ENCODE data around the gene WASL. TPM values are rescaled to one million over a fixed set of nuclear protein-coding genes. Genes with fewer than 3 reads are reported as not detected.

The WASL gene
- total RNA-seq, 2 donors from 2014 or later: 38.1 to 58.1 TPM

GRCh38 chr7:123673137-123673732, 75.6 kb downstream of the WASL start:
- no peak for DNase-seq (ENCODE audit: low spot score)

GRCh38 chr7:123669485-123669884, 79.3 kb downstream of the WASL start:
- DNase-seq (ENCODE audit: low spot score): no peak
- intact Hi-C loops (cut with DNase I): no loop called here

More at GRCh38 chr7:123673137-123673732, 75.6 kb downstream of the WASL start:
- intact Hi-C loops (cut with DNase I): loop anchor here in 1 of 2 donors (10.0 kb wide), 1 partner anchor 192 kb away; no protein-coding TSS in a partner anchor

- intact Hi-C loops (cut with DNase I): no loop called here
Measured at GRCh38 chr7:123666492-123666891, 82.3 kb downstream of the WASL start.

GRCh38 chr7:123665896-123666295, 82.9 kb downstream of the WASL start:
- no peak for DNase-seq (ENCODE audit: low spot score)
- intact Hi-C loops (cut with DNase I): no loop called here

More at GRCh38 chr7:123666492-123666891, 82.3 kb downstream of the WASL start:
- DNase-seq (ENCODE audit: low spot score): no peak

- intact Hi-C loops (cut with DNase I): no loop called here
- DNase-seq (ENCODE audit: low spot score): no peak
Measured at GRCh38 chr7:123665157-123665556, 83.6 kb downstream of the WASL start.

- intact Hi-C loops (cut with DNase I): no loop called here
- DNase-seq (ENCODE audit: low spot score): no peak
Measured at GRCh38 chr7:123663200-123663599, 85.6 kb downstream of the WASL start.

- DNase-seq (ENCODE audit: low spot score): no peak
- intact Hi-C loops (cut with DNase I): no loop called here
Measured at GRCh38 chr7:123662755-123663154, 86.0 kb downstream of the WASL start.

- no peak for DNase-seq (ENCODE audit: low spot score)
- intact Hi-C loops (cut with DNase I): no loop called here
Measured at GRCh38 chr7:123662293-123662692, 86.5 kb downstream of the WASL start.

GRCh38 chr7:123661765-123662164, 87.0 kb downstream of the WASL start:
- DNase-seq (ENCODE audit: low spot score): no peak
- intact Hi-C loops (cut with DNase I): no loop called here

GRCh38 chr7:123660514-123661354, 88.1 kb downstream of the WASL start:
- intact Hi-C loops (cut with DNase I): no loop called here
- DNase-seq (ENCODE audit: low spot score): no peak

- DNase-seq (ENCODE audit: low spot score): no peak
- intact Hi-C loops (cut with DNase I): no loop called here
Measured at GRCh38 chr7:123658023-123658422, 90.8 kb downstream of the WASL start.

GRCh38 chr7:123657304-123657685, 91.5 kb downstream of the WASL start:
- DNase-seq (ENCODE audit: low spot score): no peak
- intact Hi-C loops (cut with DNase I): no loop called here

GRCh38 chr7:123656544-123657303, 92.1 kb downstream of the WASL start:
- no peak for DNase-seq (ENCODE audit: low spot score)
- intact Hi-C loops (cut with DNase I): no loop called here

- intact Hi-C loops (cut with DNase I): no loop called here
- DNase-seq (ENCODE audit: low spot score): no peak
Measured at GRCh38 chr7:123655614-123656013, 93.2 kb downstream of the WASL start, which contains the start of gene LMOD2. LMOD2 (plus strand) TSS chr7:123655866; CDS start chr7:123655964, 98 bp downstream.

- no peak for DNase-seq (ENCODE audit: low spot score)
- intact Hi-C loops (cut with DNase I): no loop called here
Measured at GRCh38 chr7:123653162-123653561, 95.6 kb downstream of the WASL start.

- DNase-seq (ENCODE audit: low spot score): no peak
- intact Hi-C loops (cut with DNase I): no loop called here
Measured at GRCh38 chr7:123652406-123652805, 96.4 kb downstream of the WASL start.

GRCh38 chr7:123650595-123650994, 98.2 kb downstream of the WASL start:
- intact Hi-C loops (cut with DNase I): no loop called here
- DNase-seq (ENCODE audit: low spot score): no peak

GRCh38 chr7:123649964-123650363, 98.8 kb downstream of the WASL start:
- no peak for DNase-seq (ENCODE audit: low spot score)
- intact Hi-C loops (cut with DNase I): no loop called here

GRCh38 chr7:123647106-123647730, 101.6 kb downstream of the WASL start:
- no peak for DNase-seq (ENCODE audit: low spot score)
- intact Hi-C loops (cut with DNase I): no loop called here

- intact Hi-C loops (cut with DNase I): no loop called here
Measured at GRCh38 chr7:123645516-123645915, 103.3 kb downstream of the WASL start.

More at GRCh38 chr7:123645516-123645915, 103.3 kb downstream of the WASL start:
- no peak for DNase-seq (ENCODE audit: low spot score)
